HG02623 (cell line): ENCODE measurements around the gene HOXA3.
A peak's percentile ranks its signal among the peaks of the same experiment; 100 is the strongest.

Experiments used
- ATAC-seq: cut with Tn5 transposase; IDR thresholded peaks from one replicate; pipeline ENCODE4 v1.9.1; 2021; ENCODE audit warnings: moderate library complexity; ENCODE audit not compliant: unreplicated experiment

HOXA3 gene

DNA sequence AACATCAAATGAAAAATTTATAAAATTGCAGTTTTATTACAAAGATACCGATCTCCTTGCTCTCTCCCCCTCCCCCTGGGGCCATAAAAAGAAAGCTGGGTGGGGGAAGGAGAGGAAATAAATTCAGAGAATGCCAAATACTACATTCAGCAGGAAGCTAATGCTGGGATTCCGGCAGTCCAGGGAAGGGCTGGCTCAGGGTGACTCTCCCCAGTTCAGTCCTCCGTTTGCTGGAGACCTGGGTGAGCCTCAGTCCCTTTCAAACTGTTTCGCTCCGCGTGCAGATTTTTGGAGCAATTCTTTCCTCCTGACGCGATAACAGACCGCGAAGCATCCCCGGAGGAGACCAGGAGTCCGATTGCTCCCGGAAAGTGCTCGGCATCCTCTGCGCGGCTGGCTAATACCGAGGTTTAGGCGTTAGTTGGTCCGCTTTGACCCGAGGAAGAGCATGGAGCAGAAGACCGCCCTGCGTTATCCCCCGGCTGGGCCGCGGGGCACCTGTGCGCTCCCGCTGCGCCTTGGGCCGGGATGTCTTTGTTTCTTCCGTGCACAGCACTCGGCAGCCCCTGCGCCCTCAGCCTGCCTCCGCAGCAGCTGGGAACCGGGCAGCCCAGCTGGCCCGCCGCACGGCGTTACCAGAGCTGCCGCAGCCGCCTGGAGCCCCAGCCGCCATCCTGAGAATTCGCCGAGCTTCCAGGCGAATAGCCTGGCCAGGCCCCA lies 46.0 kb downstream of the HOXA3 start:
- no peak for ATAC-seq

- ATAC-seq: no peak
Measured at GRCh38 chr7:27105301-27106031, 46.9 kb downstream of the HOXA3 start.

GRCh38 chr7:27104341-27105058 lies 47.9 kb downstream of the HOXA3 start:
- ATAC-seq: no peak

GRCh38 chr7:27103489-27104226 lies 48.7 kb downstream of the HOXA3 start:
- ATAC-seq: no peak

- ATAC-seq: no peak
Measured at GRCh38 chr7:27102581-27103442, 49.6 kb downstream of the HOXA3 start, which contains the start of gene HOXA2. Gene HOXA2, minus strand, starts transcription at chr7:27102683. Its CDS starts 183 bp downstream, at chr7:27102500.

- ATAC-seq: no peak
Measured at GRCh38 chr7:27101957-27102580, 50.3 kb downstream of the HOXA3 start.

DNA sequence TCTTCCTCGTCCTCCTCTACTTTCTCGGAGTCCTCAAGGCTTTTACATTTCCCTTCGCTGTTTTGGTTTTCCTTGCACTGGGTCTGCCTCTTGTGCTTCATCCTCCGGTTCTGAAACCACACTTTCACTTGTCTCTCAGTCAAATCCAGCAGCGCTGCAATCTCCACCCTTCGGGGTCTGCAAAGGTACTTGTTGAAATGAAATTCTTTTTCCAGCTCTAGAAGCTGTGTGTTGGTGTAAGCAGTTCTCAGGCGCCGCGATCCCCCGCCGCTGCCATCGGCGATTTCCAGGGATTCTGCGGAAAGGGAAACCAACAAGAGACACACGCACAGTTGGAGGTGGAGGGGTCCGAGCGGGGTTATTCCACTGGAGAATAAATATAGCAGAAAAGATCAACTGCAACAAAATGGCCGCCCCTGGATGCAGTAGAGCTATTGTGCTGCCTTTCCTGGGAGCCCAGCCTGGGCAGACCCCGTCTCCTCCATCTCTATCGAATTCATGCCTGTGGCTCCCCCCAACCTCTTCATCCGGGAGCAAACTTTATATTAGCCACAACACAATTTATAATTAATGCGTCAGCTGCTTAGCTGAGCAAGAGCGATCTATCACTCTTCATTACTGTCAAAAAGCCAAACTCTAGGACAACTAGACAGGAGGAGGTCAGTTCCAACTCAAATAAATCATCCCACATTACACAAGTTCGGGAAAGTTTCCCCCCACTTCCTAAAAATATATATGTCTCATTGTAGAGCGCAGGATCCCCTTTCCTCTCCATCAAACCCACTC lies 51.0 kb downstream of the HOXA3 start:
- ATAC-seq: no peak

DNA sequence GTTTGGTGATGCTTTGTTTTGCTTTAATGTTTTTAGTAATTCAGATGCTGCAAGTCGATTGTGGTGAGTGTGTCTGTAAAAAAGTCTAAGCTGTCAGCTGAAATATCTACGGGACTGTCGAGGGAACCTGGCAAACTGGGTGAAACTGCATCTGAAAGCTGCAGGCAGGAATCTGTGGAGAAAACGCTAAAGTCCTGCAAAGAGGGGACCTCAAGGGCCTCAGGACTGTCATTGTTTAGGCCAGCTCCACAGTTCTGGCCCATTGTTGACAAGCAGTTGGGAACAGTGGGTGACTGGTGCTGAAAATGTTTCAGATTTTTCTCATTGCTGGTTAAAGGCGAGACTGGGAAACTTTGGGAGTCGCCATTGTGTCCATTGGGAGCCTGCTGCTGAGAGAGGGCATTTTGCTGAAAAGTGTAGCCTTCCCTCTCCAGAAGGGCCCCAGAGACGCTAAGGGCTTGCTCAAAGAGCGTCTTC lies 51.7 kb downstream of the HOXA3 start:
- ATAC-seq: no peak

- no peak for ATAC-seq
Measured at GRCh38 chr7:27099453-27100370, 52.7 kb downstream of the HOXA3 start.

DNA sequence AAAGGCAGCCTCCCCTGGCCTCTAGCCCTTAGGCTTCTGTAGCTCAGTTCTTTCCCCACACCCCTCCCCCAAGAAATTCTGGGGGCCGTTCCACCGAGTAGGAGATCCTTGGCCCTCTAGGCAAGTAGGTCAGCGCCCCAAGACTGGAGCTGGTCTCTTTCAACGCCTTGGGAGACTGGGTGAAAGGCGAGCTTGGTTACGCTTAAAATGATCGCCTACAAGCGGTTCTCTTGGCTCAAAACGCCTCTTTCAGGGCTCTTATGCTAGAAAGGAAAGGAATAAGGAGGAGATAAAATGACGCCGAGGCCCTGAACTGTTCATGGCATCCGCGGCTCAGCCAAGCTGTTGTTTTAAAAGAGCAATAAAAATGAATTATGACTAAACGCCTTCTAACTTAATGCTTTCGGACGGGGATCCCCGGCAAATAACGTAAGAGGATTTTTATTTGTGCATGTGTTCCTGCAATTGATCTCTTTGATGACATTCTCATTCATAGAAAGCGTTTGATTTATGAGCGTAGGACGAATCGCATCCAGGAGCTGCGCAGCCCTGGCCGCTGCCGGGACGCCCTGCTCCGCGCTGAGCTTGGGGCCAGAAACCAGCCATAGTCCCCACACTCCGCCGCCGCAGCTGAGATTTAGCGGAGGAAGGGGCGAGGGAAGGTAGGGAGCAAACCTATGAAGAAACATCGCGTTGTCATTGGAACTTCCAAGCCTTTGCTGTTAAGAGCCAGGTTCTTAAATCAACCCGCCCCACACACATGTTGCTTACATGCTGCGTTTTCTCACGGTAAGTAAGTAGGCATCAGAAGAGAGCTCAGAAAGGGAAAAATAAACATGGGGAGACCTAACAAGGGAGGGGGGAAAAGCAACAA lies 53.6 kb downstream of the HOXA3 start:
- no peak for ATAC-seq

DNA sequence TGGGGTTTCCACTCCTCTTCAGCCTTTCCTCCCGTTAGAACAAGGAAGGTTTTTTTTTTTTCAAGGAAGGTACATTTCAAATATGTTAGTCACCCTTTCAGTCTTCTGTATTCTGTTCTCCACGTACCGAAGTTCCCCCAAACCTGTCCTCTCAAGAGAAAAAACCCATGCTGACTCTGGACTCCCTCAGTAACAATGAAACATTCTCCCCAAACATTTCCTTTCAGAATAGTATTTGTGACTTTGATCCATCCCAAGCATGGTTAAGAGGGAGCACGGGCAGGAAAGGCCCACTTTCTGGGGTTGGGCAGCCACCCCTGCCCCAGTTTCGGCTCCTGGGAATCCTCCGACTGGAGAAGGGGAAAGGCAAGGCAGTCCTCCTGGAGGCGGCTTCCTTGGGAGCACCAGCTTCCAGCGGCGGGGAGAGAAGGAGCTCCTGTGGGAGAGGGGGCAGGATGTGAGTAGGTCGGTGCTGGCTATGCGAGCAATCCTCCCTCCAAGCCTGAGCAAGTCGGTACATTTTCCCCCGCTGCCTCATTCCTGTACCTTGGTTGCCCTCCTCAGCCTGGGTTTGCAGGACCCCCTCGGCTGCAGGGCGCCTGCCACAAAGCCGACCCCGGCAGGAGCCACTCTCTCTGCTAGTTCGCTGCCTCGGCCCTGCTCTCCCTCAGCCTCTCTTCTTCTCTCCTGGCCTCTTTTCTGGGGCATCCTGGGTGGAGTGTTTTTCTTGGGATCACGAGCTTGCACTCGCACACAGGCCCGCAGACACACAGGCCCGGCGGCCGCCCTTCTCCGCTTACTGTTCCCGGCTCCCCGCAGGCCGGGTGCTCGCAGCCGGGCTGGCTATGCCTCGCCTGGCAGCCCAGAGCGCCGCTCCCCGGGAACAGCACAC lies 54.5 kb downstream of the HOXA3 start:
- ATAC-seq: no peak

GRCh38 chr7:27096768-27097514 lies 55.4 kb downstream of the HOXA3 start:
- ATAC-seq: no peak

- peak; percentile 71 for ATAC-seq
Measured at GRCh38 chr7:27095897-27096767, 56.3 kb downstream of the HOXA3 start, which contains the start of gene HOXA1. Gene HOXA1, minus strand, starts transcription at chr7:27096000. Its CDS starts 88 bp downstream, at chr7:27095912.
